Measurements from ENCODE around the gene DOCK3.
"Not testable (repeated sequence)": the region's sequence is repeated elsewhere in the genome, so short reads cannot be mapped to it uniquely, and the experiment has no call there.

DOCK3 gene

GRCh38 chr3:51199296-51199695 is 524.6 kb downstream of the DOCK3 start:
- not testable (repeated sequence) for DNase-seq (ENCODE audit: low spot score)

- no peak for DNase-seq (ENCODE audit: low spot score)
Observed at GRCh38 chr3:51216291-51216690, 541.6 kb downstream of the DOCK3 start.

- no peak for DNase-seq (ENCODE audit: low spot score)
Observed at GRCh38 chr3:51221959-51222358, 547.2 kb downstream of the DOCK3 start.

- no peak for DNase-seq (ENCODE audit: low spot score)
Observed at GRCh38 chr3:51224283-51224682, 549.6 kb downstream of the DOCK3 start.

GRCh38 chr3:51224843-51225242 is 550.1 kb downstream of the DOCK3 start:
- DNase-seq (ENCODE audit: low spot score): no peak

GRCh38 chr3:51242939-51243338 is 568.2 kb downstream of the DOCK3 start:
- DNase-seq (ENCODE audit: low spot score): no peak

DNA sequence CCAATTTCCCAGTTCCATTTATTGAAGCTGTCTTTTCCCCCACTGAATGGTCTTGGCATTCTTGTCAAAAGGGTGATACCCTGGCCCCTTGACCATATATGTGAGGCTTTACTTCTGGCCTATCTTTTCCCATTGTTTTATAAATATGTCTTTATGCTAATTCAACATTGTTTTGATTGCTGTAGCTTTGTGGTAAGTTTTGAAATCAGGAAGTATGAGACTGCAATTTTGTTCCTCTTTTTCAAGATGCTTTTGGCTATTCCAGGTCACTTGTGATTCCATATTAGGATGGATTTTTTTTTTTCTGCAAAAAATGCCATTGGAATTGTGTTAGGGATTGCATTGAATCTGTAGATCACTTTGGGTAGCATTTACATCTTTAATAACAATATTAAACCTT is 569.2 kb downstream of the DOCK3 start:
- DNase-seq (ENCODE audit: low spot score): no peak

- no peak for DNase-seq (ENCODE audit: low spot score)
Observed at GRCh38 chr3:51245867-51246266, 571.1 kb downstream of the DOCK3 start.

DNA sequence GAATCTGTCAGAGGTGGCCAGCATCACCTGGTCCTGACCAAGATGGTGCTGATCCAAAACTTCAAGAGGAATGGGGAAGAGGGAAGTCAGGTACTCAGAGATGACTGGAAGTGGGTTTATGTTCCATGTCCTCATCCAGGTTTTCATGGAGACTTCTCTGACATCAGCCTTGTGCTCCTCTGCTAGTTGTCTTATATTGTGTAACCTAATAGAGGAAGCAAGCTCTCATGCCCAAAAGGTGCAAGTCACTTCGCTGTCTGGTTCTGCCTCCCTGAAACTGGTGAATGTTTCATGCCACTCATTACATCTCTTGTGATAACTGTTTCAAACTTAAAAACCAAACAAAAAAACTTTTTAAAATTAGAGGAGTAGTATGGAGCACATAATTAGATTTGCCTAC is 583.1 kb downstream of the DOCK3 start:
- no peak for DNase-seq (ENCODE audit: low spot score)

DNA sequence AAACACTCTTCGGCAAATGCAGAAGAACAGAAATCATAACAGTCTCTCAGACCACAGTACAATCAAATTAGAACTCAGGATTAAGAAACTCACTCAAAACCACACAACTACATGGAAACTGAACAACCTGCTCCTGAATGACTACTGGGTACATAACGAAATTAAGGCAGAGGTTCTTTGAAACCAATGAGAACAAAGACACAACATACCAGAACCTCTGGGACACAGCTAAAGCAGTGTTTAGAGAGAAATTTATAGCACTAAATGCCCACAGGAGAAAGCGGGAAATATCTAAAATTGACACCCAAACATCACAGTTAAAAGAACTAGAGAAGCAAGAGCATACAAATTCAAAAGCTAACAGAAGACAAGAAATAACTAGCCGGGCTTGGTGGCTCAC is 589.4 kb downstream of the DOCK3 start:
- DNase-seq (ENCODE audit: low spot score): not testable (repeated sequence)

GRCh38 chr3:51268132-51268531 is 593.4 kb downstream of the DOCK3 start:
- no peak for DNase-seq (ENCODE audit: low spot score)

GRCh38 chr3:51269466-51269865 is 594.7 kb downstream of the DOCK3 start:
- no peak for DNase-seq (ENCODE audit: low spot score)

DNA sequence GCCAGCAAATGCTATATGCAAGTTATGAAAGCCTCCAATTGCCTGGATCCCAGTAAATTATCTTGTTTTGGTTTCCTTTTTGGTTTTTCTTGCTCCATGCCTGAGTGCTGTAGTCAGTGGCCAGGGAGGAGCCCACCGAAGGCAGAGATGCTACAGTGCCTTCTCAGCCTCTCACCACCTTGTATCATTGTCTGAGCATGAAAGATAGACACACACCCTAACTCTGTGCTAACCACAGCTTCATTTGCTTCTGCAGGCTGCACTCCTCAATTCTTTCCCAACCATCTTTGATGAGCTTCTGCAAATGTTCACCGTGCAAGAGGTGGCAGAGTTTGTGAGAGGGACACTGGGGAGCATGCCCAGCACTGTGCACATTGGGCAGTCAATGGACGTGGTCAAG is 595.8 kb downstream of the DOCK3 start:
- DNase-seq (ENCODE audit: low spot score): no peak

GRCh38 chr3:51271172-51271571 is 596.4 kb downstream of the DOCK3 start:
- no peak for DNase-seq (ENCODE audit: low spot score)

DNA sequence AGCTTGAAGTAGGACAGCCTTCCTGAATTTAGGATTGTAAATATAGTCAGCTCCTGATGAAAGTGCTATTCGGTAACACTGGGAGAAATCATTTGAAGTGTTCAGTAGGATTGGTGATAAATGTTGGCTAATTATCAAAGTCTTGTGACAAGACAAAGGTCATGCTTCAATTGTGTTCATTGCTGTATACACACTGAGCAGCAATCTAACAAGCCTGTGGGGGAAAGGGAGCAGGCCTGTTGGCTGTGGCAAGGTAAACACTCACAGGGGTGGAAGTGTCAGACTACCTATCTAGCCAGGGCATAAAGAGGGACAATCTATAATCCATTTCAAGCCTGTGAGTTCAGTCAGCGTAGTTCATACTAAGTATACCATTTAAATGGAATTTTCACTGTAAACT is 599.3 kb downstream of the DOCK3 start:
- no peak for DNase-seq (ENCODE audit: low spot score)

DNA sequence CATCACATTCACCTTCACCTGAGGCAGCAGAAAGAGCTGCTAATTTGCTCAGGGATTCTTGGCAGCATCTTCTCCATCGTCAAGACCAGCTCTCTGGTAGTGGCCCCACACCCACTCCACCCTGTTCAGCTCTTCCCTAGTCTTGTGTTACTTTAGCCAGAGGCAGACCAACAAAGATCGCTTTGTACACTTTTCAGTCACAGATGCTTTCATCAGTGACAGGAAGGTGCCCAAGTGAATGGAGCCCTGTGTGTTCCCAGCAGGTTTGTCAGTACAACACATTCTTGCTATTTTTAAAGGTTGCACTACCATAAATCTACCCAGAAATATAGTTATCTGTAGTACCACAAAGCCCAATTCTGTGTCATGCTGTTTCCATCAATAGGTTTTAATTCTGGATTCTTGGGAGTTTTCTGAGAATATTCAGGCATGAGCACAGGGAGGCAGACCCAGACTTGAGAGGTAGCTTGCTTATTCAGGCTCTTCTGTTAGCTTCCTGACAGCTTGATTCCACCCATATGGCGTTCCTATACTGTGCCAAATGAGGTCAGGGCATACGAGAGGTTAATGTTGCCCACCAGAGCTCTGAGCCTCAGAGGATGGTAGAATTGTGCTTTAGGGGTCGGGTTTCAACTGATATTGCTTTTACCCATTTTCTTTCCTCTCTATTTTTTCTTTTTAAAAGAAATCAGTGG is 600.5 kb downstream of the DOCK3 start:
- no peak for DNase-seq (ENCODE audit: low spot score)

- DNase-seq (ENCODE audit: low spot score): no peak
Observed at GRCh38 chr3:51276046-51276445, 601.3 kb downstream of the DOCK3 start.

GRCh38 chr3:51279448-51279847 is 604.7 kb downstream of the DOCK3 start:
- DNase-seq (ENCODE audit: low spot score): no peak

GRCh38 chr3:51280176-51280575 is 605.4 kb downstream of the DOCK3 start:
- no peak for DNase-seq (ENCODE audit: low spot score)

- DNase-seq (ENCODE audit: low spot score): no peak
Observed at GRCh38 chr3:51282931-51283330, 608.2 kb downstream of the DOCK3 start.

GRCh38 chr3:51283421-51283820 is 608.7 kb downstream of the DOCK3 start:
- no peak for DNase-seq (ENCODE audit: low spot score)

DNA sequence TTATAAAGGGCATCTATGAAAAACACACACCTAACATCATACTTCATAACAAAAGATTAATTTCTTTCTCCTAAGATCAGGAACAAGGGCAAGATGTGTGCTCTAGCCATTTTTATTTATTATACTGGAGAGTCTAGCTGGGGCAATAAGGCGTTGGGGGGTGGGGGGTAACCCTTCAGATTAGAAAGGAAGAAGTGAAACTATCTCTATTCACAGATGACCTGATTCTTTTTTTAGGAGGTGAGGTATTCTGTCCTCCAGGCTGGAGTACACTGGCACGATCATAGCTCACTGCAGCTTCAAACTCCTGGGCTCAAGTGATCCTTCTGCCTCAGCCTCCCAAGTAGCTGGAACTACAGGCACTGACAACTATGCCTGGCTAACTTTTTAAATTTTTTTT is 620.9 kb downstream of the DOCK3 start:
- DNase-seq (ENCODE audit: low spot score): peak; percentile 1

- DNase-seq (ENCODE audit: low spot score): no peak
Observed at GRCh38 chr3:51297333-51297732, 622.6 kb downstream of the DOCK3 start.

GRCh38 chr3:51304230-51304629 is 629.5 kb downstream of the DOCK3 start:
- no peak for DNase-seq (ENCODE audit: low spot score)

DNA sequence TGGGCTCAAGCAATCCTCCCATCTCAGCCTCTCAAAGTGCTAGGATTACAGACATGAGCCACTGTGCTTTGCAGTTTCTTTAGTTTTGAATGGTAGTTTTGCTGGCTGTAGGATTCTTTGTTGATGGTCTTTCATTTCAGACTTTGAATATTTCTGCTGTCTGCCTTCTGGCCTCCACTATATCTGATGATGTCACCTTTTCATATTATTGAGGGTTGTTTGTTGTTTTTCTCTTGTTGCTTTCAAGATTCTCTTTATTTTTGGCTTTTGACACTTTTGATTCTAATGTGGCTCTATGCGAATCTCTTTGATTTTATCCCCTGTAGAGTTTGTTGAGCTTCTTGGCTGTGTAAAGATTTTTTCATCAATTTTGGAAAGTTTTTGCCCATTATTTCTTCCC is 631.4 kb downstream of the DOCK3 start:
- DNase-seq (ENCODE audit: low spot score): no peak

All from NAMALWA (cell line).